ENCODE data around the gene RPP25. TPM values are rescaled to one million over a fixed set of nuclear protein-coding genes. Genes with fewer than 3 reads are reported as not detected.

The RPP25 gene
- total and polyA plus RNA-seq, 2 of the 13 experiments (the other 11 are each of a cell fraction or from before 2014, with no cell fraction given), result 0.05 to 0.11 TPM

DNA sequence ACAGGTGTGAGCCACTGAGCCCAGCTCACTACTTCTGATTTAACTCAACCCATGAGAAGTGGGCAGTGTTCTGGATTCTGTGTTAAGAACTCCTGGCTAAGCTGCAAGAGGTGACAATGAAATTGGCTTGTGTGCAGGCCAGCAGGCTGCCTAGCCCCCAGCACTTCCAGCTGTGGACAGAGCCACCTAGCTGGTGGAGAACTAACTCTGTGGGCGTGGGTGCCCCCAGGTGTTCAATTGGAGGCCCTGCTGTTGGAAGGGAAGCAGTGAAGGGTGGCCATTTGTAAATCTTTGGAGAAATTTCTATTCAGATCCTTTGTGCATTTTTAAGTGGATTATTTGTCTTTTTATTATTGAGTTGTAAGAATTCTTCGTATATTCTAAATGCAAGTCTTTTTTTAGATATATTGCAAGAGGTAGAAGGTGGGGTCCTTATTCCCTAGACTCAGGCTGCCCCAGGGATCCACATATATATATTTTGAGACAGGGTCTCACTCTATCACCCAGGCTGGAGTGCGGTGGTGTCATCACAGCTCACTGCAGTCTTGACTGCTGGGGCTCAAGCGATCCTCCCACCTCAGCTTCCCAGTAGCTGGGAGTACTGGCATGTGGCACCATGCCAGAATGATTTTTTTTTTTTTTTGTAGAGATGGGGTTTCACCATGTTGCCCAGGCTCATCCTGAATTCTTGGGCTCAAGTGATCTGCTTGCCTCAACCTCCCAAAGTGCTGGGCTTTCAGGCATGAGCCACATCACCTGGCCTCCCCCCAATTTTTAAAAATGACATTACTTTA, 31.6 kb upstream of the RPP25 start (continued):
- TF ChIP-seq, protein P1, sequence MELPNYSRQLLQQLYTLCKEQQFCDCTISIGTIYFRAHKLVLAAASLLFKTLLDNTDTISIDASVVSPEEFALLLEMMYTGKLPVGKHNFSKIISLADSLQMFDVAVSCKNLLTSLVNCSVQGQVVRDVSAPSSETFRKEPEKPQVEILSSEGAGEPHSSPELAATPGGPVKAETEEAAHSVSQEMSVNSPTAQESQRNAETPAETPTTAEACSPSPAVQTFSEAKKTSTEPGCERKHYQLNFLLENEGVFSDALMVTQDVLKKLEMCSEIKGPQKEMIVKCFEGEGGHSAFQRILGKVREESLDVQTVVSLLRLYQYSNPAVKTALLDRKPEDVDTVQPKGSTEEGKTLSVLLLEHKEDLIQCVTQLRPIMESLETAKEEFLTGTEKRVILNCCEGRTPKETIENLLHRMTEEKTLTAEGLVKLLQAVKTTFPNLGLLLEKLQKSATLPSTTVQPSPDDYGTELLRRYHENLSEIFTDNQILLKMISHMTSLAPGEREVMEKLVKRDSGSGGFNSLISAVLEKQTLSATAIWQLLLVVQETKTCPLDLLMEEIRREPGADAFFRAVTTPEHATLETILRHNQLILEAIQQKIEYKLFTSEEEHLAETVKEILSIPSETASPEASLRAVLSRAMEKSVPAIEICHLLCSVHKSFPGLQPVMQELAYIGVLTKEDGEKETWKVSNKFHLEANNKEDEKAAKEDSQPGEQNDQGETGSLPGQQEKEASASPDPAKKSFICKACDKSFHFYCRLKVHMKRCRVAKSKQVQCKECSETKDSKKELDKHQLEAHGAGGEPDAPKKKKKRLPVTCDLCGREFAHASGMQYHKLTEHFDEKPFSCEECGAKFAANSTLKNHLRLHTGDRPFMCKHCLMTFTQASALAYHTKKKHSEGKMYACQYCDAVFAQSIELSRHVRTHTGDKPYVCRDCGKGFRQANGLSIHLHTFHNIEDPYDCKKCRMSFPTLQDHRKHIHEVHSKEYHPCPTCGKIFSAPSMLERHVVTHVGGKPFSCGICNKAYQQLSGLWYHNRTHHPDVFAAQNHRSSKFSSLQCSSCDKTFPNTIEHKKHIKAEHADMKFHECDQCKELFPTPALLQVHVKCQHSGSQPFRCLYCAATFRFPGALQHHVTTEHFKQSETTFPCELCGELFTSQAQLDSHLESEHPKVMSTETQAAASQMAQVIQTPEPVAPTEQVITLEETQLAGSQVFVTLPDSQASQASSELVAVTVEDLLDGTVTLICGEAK (IDR thresholded peaks at IDR 0.05), result no peak
- TF ChIP-seq, protein P1 (CRISPR knock-in tag; IDR thresholded peaks at IDR 0.05), result no peak
- TF ChIP-seq, protein P2, sequence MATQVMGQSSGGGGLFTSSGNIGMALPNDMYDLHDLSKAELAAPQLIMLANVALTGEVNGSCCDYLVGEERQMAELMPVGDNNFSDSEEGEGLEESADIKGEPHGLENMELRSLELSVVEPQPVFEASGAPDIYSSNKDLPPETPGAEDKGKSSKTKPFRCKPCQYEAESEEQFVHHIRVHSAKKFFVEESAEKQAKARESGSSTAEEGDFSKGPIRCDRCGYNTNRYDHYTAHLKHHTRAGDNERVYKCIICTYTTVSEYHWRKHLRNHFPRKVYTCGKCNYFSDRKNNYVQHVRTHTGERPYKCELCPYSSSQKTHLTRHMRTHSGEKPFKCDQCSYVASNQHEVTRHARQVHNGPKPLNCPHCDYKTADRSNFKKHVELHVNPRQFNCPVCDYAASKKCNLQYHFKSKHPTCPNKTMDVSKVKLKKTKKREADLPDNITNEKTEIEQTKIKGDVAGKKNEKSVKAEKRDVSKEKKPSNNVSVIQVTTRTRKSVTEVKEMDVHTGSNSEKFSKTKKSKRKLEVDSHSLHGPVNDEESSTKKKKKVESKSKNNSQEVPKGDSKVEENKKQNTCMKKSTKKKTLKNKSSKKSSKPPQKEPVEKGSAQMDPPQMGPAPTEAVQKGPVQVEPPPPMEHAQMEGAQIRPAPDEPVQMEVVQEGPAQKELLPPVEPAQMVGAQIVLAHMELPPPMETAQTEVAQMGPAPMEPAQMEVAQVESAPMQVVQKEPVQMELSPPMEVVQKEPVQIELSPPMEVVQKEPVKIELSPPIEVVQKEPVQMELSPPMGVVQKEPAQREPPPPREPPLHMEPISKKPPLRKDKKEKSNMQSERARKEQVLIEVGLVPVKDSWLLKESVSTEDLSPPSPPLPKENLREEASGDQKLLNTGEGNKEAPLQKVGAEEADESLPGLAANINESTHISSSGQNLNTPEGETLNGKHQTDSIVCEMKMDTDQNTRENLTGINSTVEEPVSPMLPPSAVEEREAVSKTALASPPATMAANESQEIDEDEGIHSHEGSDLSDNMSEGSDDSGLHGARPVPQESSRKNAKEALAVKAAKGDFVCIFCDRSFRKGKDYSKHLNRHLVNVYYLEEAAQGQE (IDR thresholded peaks at IDR 0.05; ENCODE audit: borderline replicate concordance in 1 of 2, low read depth in 1 of 2, low read length in 2 of 2), result peak; percentile 73 to 96
- peak; percentile 24; the same call in 1 of the 2 replicates for TF ChIP-seq ETV5 (CRISPR knock-in tag; IDR thresholded peaks at IDR 0.05; ENCODE audit: borderline replicate concordance)
- TF ChIP-seq ZBTB20 (CRISPR knock-in tag; IDR thresholded peaks at IDR 0.05; ENCODE audit: borderline replicate concordance, low read depth), result no peak
- TF ChIP-seq ARID2 (CRISPR knock-in tag; IDR thresholded peaks at IDR 0.05; ENCODE audit: borderline replicate concordance), result no peak
- TF ChIP-seq ZNF589 (CRISPR knock-in tag; conservative IDR thresholded peaks at IDR 0.05), result no peak
- no peak for TF ChIP-seq ZBTB21 (CRISPR knock-in tag; IDR thresholded peaks at IDR 0.05)
- TF ChIP-seq, protein P3, sequence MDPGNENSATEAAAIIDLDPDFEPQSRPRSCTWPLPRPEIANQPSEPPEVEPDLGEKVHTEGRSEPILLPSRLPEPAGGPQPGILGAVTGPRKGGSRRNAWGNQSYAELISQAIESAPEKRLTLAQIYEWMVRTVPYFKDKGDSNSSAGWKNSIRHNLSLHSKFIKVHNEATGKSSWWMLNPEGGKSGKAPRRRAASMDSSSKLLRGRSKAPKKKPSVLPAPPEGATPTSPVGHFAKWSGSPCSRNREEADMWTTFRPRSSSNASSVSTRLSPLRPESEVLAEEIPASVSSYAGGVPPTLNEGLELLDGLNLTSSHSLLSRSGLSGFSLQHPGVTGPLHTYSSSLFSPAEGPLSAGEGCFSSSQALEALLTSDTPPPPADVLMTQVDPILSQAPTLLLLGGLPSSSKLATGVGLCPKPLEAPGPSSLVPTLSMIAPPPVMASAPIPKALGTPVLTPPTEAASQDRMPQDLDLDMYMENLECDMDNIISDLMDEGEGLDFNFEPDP (CRISPR knock-in tag; conservative IDR thresholded peaks at IDR 0.05), result no peak
- TF ChIP-seq CEBPB (IDR thresholded peaks at IDR 0.05; ENCODE audit: borderline replicate concordance, low read depth, low read length), result no peak

Measured in HepG2 (cell line).